Adrenal gland (tissue), 12 donors: ENCODE results near the gene AHCY. TPM values are rescaled to one million over a fixed set of nuclear protein-coding genes. Genes with fewer than 3 reads are reported as not detected.
A peak's percentile ranks its signal among the peaks of the same experiment; 100 is the strongest.

Experiments used
- DNase-seq, 7 donors: peaks; one replicate each; pipeline ENCODE4 v3.0.0-alpha.2; 2019 to 2020
- H3K27ac ChIP-seq, 5 donors: fragments of 200-600 bp; sonication (generic) in 4 of 5; 1 replicate in 3 of 5; 2 replicates in 2 of 5; pipeline versions ENCODE4 v1.5.1 to v1.8.0; 2016 to 2020; ENCODE audit warnings: mild to moderate bottlenecking in 1 of 5
- H3K27me3 ChIP-seq: fragments of 200-600 bp; 2 replicates; pipeline ENCODE4 v1.8.0; 2021
- H3K36me3 ChIP-seq, 2 donors: fragments of 200-600 bp; replicated peaks in 1 of 2; 1 replicate in 1 of 2; 2 replicates in 1 of 2; pipeline versions ENCODE4 v1.5.1 to v1.8.0; 2018 to 2022
- H3K4me1 ChIP-seq, 2 donors: fragments of 200-600 bp; replicated peaks in 1 of 2; 1 replicate in 1 of 2; 2 replicates in 1 of 2; pipeline versions ENCODE4 v1.5.1 to v1.8.0; 2018 to 2021
- H3K4me3 ChIP-seq, 4 donors: fragments of 200-600 bp; sonication (generic) in 3 of 4; one replicate each; pipeline ENCODE4 v1.5.1; 2016 to 2018
- H3K9me3 ChIP-seq, 3 donors: fragments of 200-600 bp; sonication (generic) in 1 of 3; replicated peaks in 1 of 3; 1 replicate in 2 of 3; 2 replicates in 1 of 3; pipeline versions ENCODE4 v1.5.1 to v1.8.0; 2016 to 2021
- CTCF ChIP-seq, 6 experiments: fragments of 450-650 bp in 4 of 6; fragments of 200-600 bp in 2 of 6; sonication (generic) in 1 of 6; IDR thresholded peaks; 1 replicate in 5 of 6; 2 replicates in 1 of 6; pipeline versions ENCODE4 v1.5.1 to v1.8.0; 2016 to 2021; ENCODE audit warnings: antibody characterized with exemption in 6 of 6, mild to moderate bottlenecking in 2 of 6, moderate library complexity in 1 of 6
- POLR2A ChIP-seq, 2 donors: fragments of 450-650 bp; IDR thresholded peaks; one replicate each; pipeline ENCODE4 v1.6.1; 2017; ENCODE audit warnings: antibody characterized with exemption in 2 of 2, mild to moderate bottlenecking in 2 of 2, moderate library complexity in 1 of 2
- WGBS, 4 donors: extraction: QIAGEN DNeasy Blood & Tissue Kit in 2 of 4; methylation state at CpG; one replicate each; pipeline versions ENCODE4 v1.1.5 to v1.1.7; 2013 to 2017; 5-methylcytosine and 5-hydroxymethylcytosine counted together
- intact Hi-C, 2 donors: fragments of 100-400 bp; cut with DNase I; formaldehyde crosslinking; loops; one replicate each; pipeline versions ENCODE4 v1.14.1 to v1.15.0; 2022 to 2023
- polyA plus RNA-seq, 3 donors: library from polyadenylated mRNA; stranded (reverse); fragments of 200-250 nt in 2 of 3; fragments of 350-450 nt in 1 of 3; fragmentation: Illumina TruSeq in 1 of 3; extraction: RNeasy Lipid Tissue Mini Kit (QIAGEN cat#74804) in 1 of 3; gene quantifications; one replicate each; pipeline ENCODE4 v1.2.3, GENCODE V29; 2013 to 2014
- total RNA-seq, 9 donors: library from RNA; depleted of rRNA in 4 of 9; stranded (reverse); fragments of >200 nt in 4 of 9; fragments of 120-200 nt in 1 of 9; fragmentation: NEBNext Ultra II Directional in 1 of 9; extraction: Animal tissue kit (Norgen Biotek cat#: 25700) in 1 of 9; gene quantifications; one replicate each; pipeline versions ENCODE4 v1.1.0 to v1.2.4, GENCODE V29; 2013 to 2023
- donor health status: healthy with polysubstance abuse.
- donor health status: Bipolar disorder and iron deficiency.
- donor health status: DM: yes; HTN: yes; CAD: no.
- donor health status: DM: no; HTN: no; CAD: no.
- donor health status: DM: no; HTN: no; CAD: no.
- donor health status: DM: yes; HTN: yes; CAD: no.

AHCY gene
- total and polyA plus RNA-seq, 12 donors: 57.6 to 136 (median 73.4) TPM

- no peak overlapping the region for H3K4me3 ChIP-seq
These were observed 31.2 kb downstream of the AHCY start for GRCh38 chr20:34271956-34272355.

GRCh38 chr20:34269996-34270627 is 33.0 kb downstream of the AHCY start:
- no peak for TF ChIP-seq POLR2A (IDR thresholded peaks at IDR 0.05)
- TF ChIP-seq CTCF (IDR thresholded peaks at IDR 0.05): no peak
- 76 to 86% (median 79%) methylated on average over 9 of the region's 9 CpGs for WGBS, 4 donors
- Histone ChIP-seq H3K4me1 (peaks cover 0 to 7% of the 10 kb centered on the region in 2 donors), H3K9me3 (no peaks in the 10 kb centered on the region), H3K27me3 (no peaks in the 10 kb centered on the region), H3K27ac (peak overlapping the region in 1 of 5 donors; percentile 44), H3K36me3 (no peaks in the 10 kb centered on the region), H3K4me3 (no peak overlapping the region)
- peak in 6 of 7 donors; percentile 16 to 81 (median 35) for DNase-seq
- intact Hi-C loops: no loop called here

More at GRCh38 chr20:34271956-34272355, 31.2 kb downstream of the AHCY start:
- intact Hi-C loops: no loop called here
- H3K36me3 ChIP-seq: no peaks in the 10 kb centered on the region
- peaks cover 0 to 7% of the 10 kb centered on the region in 2 donors for H3K4me1 ChIP-seq
- no peak for TF ChIP-seq CTCF (IDR thresholded peaks at IDR 0.05)
- no peak for TF ChIP-seq POLR2A (IDR thresholded peaks at IDR 0.05)
- WGBS, 4 donors: 91 to 100% (median 96%) methylated on average over 2 of the region's 2 CpGs
- no peaks in the 10 kb centered on the region for H3K9me3 ChIP-seq
- no peaks in the 10 kb centered on the region for H3K27me3 ChIP-seq
- H3K27ac ChIP-seq: no peak overlapping the region
- DNase-seq: no peak

GRCh38 chr20:34268851-34269636 is 34.1 kb downstream of the AHCY start:
- intact Hi-C loops: no loop called here
- Histone ChIP-seq H3K36me3 (no peaks in the 10 kb centered on the region), H3K4me1 (peaks cover 0 to 7% of the 10 kb centered on the region in 2 donors), H3K4me3 (peak overlapping the region in 2 of 4 donors; percentile 19 to 57), H3K9me3 (no peaks in the 10 kb centered on the region), H3K27ac (no peak overlapping the region), H3K27me3 (no peaks in the 10 kb centered on the region)
- 17 to 55% (median 22%) methylated on average over 12 to 58 of the region's 58 CpGs for WGBS, 4 donors
- no peak for TF ChIP-seq CTCF (IDR thresholded peaks at IDR 0.05)
- TF ChIP-seq POLR2A (IDR thresholded peaks at IDR 0.05): no peak
- peak in 4 of 7 donors; percentile 21 to 33 (median 28) for DNase-seq

GRCh38 chr20:34268145-34268544 is 35.0 kb downstream of the AHCY start:
- TF ChIP-seq POLR2A (IDR thresholded peaks at IDR 0.05) (no peak), CTCF (IDR thresholded peaks at IDR 0.05) (no peak)
- no peaks in the 10 kb centered on the region for H3K27me3 ChIP-seq
- DNase-seq: no peak
- peaks cover 0 to 7% of the 10 kb centered on the region in 2 donors for H3K4me1 ChIP-seq
- intact Hi-C loops: no loop called here
- WGBS, 4 donors: 91 to 98% (median 96%) methylated on average over 12 of the region's 12 CpGs
- no peaks in the 10 kb centered on the region for H3K36me3 ChIP-seq
- H3K9me3 ChIP-seq: no peaks in the 10 kb centered on the region
- no peak overlapping the region for H3K27ac ChIP-seq
- no peak overlapping the region for H3K4me3 ChIP-seq
